NCI-H1092 (cell line): ENCODE results near the gene GNAS-AS1.

Source experiments
- DNase-seq: peaks from one replicate; lab custom pipeline; 2025; lab: John Stamatoyannopoulos, UW

The GNAS-AS1 gene

GRCh38 chr20:58884966-58885365 is 34.3 kb upstream of the GNAS-AS1 start:
- DNase-seq = no peak

GRCh38 chr20:58883241-58883691 is 32.6 kb upstream of the GNAS-AS1 start:
- no peak for DNase-seq

- DNase-seq = no peak
Observed at GRCh38 chr20:58882704-58883089, 32.0 kb upstream of the GNAS-AS1 start.

GRCh38 chr20:58880994-58881752 is 30.5 kb upstream of the GNAS-AS1 start:
- DNase-seq = no peak

- DNase-seq = no peak
Observed at GRCh38 chr20:58880441-58880840, 29.7 kb upstream of the GNAS-AS1 start.

GRCh38 chr20:58878399-58878798 is 27.7 kb upstream of the GNAS-AS1 start:
- DNase-seq = no peak

GRCh38 chr20:58877976-58878360 is 27.3 kb upstream of the GNAS-AS1 start:
- DNase-seq = no peak

GRCh38 chr20:58877050-58877975 is 26.6 kb upstream of the GNAS-AS1 start:
- DNase-seq = no peak

- no peak for DNase-seq
Observed at GRCh38 chr20:58876437-58876836, 25.7 kb upstream of the GNAS-AS1 start.

GRCh38 chr20:58875541-58876134 is 24.9 kb upstream of the GNAS-AS1 start:
- no peak for DNase-seq

- no peak for DNase-seq
Observed at GRCh38 chr20:58875111-58875510, 24.4 kb upstream of the GNAS-AS1 start.

- DNase-seq = no peak
Observed at GRCh38 chr20:58874469-58874868, 23.8 kb upstream of the GNAS-AS1 start.

GRCh38 chr20:58871533-58872102 is 20.9 kb upstream of the GNAS-AS1 start:
- no peak for DNase-seq

- DNase-seq = peak; percentile 45
Observed at GRCh38 chr20:58870293-58871014, 19.8 kb upstream of the GNAS-AS1 start.

- no peak for DNase-seq
Observed at GRCh38 chr20:58869662-58870227, 19.0 kb upstream of the GNAS-AS1 start.

GRCh38 chr20:58868795-58869194 is 18.1 kb upstream of the GNAS-AS1 start:
- no peak for DNase-seq

GRCh38 chr20:58867211-58867610 is 16.5 kb upstream of the GNAS-AS1 start:
- DNase-seq = no peak

GRCh38 chr20:58865843-58866242 is 15.1 kb upstream of the GNAS-AS1 start:
- DNase-seq = no peak

GRCh38 chr20:58864346-58864745 is 13.6 kb upstream of the GNAS-AS1 start:
- no peak for DNase-seq

GRCh38 chr20:58863044-58863790 is 12.5 kb upstream of the GNAS-AS1 start:
- no peak for DNase-seq
